AML-193 (cell line): ENCODE results near the gene NEK6.

ENCODE experiments used
- DNase-seq, 2 experiments: peaks; one replicate each; lab custom pipeline; 2025; lab: John Stamatoyannopoulos, UW

Gene NEK6

DNA sequence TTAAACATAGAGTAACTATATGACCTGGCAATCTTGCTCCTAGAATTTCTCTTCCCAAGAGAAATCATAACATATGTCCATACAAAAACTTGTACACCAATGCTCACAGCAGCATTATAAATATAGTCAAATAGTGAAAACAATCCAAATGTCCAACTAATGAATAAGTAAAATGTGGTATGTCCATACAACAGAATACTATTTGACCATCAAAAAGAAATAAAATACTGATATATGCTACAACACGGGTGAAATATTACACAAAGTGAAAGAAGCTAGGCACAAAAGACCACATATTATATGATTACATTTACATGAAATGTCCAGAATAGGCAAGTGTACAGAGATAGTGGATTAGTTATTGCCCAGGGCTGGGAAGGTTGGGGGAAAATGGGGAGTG, 116.1 kb downstream of the NEK6 start:
- no peak for DNase-seq

DNA sequence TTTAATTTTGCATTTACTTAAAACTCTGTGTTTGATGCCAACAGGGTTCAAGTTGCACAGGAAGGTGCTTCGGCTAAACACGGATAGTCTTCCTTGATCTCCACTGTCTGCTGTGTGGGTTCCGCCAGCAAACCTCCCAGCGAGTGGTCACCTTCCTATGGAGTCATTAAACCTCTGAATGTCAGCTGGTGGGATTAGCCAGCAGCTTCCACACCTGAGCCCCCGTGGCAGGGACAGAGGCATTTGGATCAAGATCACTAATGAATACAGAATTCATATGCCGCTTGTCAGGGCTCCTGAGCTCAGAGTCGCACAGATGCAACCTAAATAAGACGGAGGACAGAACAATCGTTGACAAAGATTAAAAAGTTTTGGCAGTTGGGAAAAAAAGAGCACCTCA, 118.0 kb downstream of the NEK6 start:
- no peak for DNase-seq

DNA sequence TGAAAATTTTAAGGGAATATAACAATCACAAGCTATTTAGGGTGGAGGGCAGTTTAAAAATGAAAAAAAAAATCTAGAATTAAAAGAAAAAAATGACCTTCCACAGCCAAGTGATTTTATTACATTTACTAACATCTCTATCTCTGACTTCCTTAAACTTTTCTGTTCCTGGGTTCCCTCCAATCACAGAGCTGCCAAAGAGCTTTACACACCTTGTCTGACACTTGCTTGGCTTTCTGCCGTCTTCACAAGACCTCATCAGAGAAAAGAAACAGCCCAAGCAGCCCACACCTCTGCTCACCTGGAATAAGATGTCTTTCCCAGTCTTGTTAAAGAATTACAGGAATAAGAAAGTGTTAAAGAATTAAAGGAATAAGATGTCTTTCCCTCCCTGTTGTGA, 118.6 kb downstream of the NEK6 start:
- no peak for DNase-seq

DNA sequence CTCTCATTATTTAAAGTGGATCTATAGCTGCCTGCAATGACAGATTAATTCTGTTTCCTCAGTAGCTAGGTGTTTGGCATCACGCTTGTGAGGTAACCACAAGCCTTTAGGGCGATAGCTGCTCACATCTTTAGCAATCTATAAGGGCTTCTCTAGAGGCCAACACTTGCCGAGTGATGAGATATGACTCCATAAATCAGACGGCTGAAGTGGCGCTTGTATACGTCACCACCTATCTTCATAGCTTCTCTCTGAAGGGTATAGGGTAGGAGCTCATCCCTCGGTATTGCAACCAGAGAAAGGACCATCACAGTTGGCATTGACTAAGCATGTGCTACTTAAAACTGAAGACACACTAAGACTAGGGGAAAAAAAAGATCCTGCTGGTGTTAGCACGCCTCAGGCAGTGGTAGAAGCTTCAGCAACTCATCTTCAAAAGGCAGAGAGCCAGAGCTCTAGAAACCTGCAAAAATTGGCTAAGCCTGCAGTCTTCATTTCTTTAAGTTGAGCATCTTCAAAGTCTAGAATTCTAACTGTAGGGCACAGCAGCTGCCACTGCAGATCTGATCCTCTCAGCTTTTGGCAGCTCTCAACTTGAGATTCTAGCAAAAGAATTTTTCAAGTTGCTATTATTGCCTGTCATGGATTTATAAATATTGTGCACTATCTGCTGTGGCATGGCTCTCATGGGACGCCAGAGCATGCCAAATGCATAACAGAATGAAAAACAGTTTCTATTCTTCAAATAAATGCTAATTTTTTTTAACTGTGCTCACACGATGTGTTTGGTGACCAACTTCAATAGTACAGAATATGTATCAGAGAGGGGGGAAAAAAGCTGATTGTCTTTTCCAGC, 120.0 kb downstream of the NEK6 start:
- DNase-seq, result no peak

- DNase-seq, result peak; percentile 98 to 99
Observed at GRCh38 chr9:124381170-124381945, 123.6 kb downstream of the NEK6 start.

- DNase-seq, result no peak
Observed at GRCh38 chr9:124384210-124384609, 126.5 kb downstream of the NEK6 start.

DNA sequence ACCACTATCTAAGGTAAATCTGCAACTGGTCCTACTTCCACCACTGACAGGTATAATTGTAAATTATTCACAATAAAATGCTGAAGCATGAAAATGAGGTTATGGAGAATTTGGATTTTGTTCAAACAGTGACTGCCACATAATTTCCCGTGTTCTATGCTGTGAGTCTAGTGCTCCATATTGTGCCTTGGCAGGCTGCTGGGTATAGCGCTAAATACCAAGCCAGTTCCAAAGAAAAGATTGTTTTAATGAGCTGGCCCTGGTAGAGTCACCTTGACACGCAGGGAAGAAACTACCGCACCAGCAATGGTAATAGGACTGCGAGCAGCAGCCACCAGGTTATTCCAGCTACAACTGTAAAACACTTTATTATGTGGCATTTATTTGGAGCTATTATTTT, 127.1 kb downstream of the NEK6 start:
- DNase-seq, result no peak

GRCh38 chr9:124385623-124386022, 127.9 kb downstream of the NEK6 start:
- DNase-seq, result no peak

- DNase-seq, result no peak
Observed at GRCh38 chr9:124386201-124386600, 128.5 kb downstream of the NEK6 start.

DNA sequence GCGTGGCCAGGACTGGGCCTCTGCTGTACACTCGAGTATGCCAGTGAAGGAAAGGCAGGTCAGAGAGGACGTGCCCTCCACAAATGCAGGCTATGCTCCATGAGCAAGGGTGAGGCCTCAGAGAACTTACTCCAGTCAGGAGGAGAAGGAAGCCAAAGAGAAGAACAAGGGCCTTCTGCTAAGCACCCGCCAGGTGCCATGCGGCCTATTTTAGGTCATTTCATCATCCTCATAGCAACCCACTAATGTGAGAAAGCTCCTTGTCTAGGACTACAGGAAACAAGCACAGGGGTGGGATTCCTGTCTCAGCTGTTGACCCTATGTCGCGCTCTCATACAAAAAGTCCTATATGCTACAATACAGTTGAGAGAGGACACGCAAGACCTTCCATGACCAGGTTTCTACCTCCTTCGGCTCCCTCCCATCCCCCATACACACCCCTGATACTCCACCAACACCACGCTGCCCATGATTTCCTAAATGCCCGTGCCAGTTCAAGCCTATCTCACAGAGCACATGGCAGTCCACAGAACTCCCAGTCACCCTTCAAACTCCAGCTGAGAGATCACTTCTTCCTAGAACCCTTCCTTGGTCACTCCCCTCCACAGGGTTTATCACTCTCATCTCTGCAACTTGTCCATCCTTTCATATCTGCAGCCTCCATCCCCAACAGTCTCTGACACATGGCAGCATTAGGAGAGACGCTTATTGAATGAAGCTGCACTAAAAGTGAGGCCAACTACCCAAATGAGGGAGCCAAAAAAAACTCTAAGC, 130.7 kb downstream of the NEK6 start:
- DNase-seq, result no peak

- no peak for DNase-seq
Observed at GRCh38 chr9:124389146-124389939, 131.6 kb downstream of the NEK6 start.

DNA sequence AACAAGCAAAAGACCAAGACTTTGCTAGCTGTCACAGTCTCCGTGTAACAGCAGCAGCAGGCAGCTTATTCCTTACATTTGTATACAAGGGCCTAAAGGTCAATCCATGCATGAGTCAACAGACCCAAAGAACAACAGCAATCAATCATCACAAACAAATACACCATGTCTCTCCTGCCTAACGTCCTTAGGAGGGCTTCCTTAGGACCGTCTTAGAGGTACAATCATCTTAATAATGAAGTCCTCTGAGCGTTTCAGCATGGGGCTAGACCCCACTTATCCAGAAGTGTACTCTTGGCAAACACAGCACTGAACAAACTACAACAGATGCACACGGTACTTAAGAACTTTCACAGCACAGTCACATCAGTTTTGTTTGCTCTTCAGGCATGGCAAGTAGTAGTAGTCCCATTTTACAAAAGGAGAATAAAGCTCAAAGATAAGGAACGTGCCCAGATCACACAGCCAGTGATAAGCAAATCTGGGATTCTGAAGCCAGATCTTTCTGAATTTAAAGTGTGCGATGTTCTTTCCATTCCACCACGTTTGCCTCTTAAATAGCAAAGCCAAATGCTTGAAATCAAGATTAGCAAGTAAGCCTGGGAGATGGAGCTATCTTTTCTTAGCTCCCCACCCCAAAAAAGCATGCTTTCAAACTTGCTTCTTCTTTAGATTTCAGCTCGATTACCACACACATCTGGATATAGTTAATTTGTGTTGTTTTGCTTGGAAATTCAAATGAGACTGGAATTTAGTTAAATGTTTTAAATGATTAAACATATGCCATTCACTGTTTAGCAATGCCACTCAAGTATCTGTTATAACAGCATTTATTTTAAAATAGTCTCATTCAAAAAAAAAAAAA, 133.3 kb downstream of the NEK6 start:
- no peak for DNase-seq

DNA sequence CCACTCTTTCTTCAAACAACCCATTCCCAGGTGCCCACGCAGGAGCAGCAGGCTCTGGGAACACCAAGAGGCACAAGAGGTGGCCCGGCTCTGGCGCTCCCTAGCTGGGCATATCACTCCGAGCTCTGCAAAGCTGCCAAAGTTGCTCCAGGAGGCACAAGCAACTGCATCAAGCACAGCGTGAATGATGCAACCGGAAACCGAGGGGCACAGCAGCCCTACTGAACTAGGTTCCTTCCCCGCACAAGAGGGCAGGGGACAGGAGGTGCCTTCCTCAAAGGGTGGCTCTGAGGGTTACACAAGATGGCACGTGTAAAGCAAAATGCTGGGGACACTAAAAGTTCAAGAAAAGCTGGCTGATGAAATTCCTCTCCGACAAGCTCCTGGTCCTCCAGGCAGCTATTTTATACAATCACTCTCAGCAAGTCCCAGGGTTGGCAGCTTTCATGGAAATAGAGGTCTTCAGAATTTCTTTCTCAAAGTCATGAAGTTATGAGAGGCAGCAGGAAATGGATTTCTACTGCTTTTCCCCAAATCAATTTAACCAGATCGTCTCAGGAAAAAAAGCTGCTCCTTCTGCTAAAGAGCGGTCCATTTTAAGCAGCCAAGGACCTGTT, 134.6 kb downstream of the NEK6 start:
- no peak for DNase-seq

DNA sequence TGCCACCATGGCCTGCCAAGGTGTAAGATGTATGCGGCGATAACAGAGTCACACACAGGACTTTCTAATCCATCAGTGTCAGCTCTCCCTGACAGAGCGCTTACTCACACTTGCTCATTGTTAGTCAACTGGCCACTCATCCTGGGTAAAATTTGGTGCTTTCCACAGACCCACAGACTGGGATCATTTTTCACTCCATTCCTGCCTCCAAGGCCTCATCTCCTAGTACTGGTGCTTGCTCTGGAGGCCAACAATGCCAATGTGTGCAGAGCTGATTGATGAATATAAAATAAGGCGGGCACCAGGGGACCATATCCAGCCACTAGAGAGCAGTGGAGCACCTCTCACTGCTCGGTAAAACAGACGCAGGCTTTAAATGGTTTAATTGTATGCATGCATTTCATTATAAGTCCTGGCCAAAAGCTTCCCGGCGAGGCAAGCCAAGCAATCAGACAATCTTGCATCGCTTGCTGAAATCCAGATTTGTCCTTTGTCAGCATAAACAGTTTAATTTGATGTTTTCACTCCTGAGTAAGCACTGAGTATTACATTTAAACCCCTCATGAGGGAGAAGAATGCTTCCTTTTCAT, 135.2 kb downstream of the NEK6 start:
- no peak for DNase-seq

- peak in 1 of 2 experiments; percentile 11 for DNase-seq
Observed at GRCh38 chr9:124394167-124394566, 136.4 kb downstream of the NEK6 start.

- peak in 1 of 2 experiments; percentile 27 for DNase-seq
Observed at GRCh38 chr9:124394596-124394995, 136.8 kb downstream of the NEK6 start.

DNA sequence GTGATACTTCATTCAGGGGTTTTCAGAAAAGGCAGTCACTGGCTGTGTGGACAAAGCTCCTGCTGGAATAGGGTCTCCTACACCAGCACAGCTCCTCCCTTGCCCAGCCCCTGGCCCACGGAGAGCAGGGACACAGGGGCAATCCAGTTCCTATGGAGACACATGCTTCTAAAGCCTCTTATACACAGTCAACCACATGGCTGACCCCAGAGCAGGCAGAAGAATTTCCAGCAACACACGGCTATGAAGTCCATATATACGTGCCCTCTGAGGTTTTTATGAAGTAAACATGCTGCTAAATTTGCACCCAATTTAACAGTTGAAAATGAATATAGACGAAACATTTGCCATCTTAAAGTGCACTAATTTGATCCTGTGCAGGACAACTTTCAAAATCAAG, 138.1 kb downstream of the NEK6 start:
- DNase-seq, result no peak

- DNase-seq, result no peak
Observed at GRCh38 chr9:124398191-124398935, 140.6 kb downstream of the NEK6 start.

- no peak for DNase-seq
Observed at GRCh38 chr9:124399323-124399967, 141.7 kb downstream of the NEK6 start.
